Daoy (cell line): ENCODE measurements around the gene KCNN1. TPM values are rescaled to one million over a fixed set of nuclear protein-coding genes. Genes with fewer than 3 reads are reported as not detected.
"Not testable (repeated sequence)": the region's sequence is repeated elsewhere in the genome, so short reads cannot be mapped to it uniquely, and the experiment has no call there.

ENCODE experiments used
- DNase-seq: peaks from one replicate; pipeline ENCODE4 v3.0.0-alpha.2; 2015; ENCODE audit warnings: low read depth
- total RNA-seq: library from RNA; depleted of rRNA; stranded (reverse); fragments of >200 nt; shearing (Covaris generic); gene quantifications from 2 replicates; pipeline ENCODE4 v1.2.3, GENCODE V29; 2014

KCNN1 gene
- total RNA-seq, 1 experiment from 2014 or later: 0.06 TPM

DNA sequence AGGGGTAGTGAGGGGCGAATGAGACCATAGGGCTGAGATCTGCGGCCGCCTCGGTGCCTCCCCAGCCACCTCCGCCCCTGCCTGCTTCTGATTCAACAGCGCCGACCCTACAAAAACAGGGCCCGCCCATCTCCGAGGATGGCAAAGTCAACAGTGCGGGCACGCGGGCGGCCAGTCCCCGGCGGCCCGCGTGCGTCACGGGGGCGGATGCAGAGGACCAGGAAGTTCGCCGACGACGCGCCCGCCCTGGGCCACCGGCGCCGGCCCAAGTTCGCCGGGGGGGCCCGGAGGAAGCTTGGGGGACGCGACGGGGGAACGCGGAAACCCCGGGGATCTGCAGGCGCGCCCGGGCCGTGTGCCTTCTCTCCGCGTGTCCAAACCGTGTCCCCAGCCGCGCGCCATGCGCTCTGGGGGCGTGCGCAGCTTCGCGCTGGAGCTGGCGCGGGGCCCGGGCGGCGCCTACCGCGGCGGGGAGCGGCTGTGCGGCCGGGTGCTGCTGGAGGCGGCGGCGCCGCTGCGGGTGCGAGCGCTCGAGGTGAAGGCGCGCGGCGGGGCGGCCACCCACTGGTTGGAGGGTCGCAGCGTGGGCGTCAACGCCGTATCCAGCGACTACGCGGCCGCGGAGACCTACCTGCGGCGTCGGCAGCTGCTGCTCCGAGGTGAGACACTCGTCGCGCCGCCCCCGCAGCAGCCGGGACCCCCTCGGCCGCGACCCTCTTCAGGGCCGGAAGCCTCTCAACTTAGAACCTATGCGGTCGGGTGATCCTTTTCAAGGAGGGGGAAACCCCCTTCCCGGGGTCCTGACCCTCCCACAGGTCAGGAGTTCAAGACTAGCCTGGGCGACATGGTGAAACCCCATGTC, 34.2 kb downstream of the KCNN1 start:
- DNase-seq: peak; percentile 96

DNA sequence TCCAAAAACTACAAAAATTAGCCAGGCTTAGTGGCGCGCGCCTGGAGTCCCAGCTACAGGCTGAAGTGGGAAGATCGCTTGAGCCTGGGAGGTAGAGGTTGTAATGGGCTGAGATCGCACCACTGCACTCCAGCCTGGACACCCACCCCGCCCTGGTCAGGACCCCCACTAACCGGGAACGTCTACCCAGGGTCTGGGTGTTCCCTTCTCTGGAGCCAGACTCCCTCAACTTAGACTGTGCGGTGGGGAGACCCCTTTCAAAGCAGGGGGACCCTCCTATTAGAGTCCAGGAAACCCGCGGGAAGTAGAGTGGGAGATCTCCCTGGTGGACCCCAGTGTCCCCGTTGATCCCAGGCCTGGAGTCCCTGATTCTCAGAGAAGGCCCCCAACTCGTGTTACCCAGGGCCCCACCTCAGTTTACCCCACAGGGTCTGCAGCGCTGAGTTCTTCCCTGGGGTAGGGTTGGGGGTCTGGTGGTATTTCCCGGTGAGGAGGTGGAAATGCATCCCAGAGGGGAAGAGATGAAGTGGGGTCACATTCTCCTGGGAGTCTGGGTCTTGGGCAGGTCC, 35.0 kb downstream of the KCNN1 start:
- peak; percentile 38 for DNase-seq

DNA sequence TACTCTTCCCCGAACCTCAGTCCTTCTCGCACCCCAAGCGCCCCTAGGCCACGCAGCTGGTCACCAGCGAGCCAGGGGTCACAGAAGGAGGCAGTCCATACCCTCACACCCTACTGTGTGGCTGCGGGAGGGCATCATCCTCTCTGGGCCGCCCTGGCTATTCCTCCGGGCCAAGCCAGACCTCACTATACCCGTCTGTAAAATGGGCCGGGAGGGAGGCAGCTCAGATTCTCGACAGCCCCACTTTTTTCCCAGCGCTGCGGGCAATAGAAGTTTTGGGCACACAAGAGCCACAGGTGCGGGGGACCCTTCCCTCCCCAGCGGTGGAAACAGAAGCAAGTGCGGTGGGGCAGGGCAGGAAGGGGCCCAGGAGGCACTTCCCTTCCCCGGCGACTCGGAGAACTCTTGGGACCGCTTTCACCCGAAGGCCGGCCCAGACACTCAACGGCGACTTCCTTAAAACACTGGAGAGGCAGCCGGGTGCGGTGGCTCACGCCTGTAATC, 35.5 kb downstream of the KCNN1 start:
- no peak for DNase-seq

DNA sequence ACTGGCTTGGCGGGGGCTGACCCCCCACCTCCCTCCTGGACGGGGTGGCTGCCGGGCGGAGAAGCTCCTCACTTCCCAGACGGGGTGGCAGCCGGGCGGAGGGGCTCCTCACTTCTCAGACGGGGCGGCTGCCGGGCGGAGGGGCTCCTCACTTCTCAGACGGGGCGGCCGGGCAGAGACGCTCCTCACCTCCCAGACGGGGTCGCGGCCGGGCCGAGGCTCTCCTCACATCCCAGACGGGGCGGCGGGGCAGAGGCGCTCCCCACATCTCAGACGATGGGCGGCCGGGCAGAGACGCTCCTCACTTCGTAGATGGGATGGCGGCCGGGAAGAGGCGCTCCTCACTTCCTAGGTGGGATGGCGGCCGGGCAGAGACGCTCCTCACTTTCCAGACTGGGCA, 38.8 kb downstream of the KCNN1 start:
- DNase-seq: not testable (repeated sequence)

DNA sequence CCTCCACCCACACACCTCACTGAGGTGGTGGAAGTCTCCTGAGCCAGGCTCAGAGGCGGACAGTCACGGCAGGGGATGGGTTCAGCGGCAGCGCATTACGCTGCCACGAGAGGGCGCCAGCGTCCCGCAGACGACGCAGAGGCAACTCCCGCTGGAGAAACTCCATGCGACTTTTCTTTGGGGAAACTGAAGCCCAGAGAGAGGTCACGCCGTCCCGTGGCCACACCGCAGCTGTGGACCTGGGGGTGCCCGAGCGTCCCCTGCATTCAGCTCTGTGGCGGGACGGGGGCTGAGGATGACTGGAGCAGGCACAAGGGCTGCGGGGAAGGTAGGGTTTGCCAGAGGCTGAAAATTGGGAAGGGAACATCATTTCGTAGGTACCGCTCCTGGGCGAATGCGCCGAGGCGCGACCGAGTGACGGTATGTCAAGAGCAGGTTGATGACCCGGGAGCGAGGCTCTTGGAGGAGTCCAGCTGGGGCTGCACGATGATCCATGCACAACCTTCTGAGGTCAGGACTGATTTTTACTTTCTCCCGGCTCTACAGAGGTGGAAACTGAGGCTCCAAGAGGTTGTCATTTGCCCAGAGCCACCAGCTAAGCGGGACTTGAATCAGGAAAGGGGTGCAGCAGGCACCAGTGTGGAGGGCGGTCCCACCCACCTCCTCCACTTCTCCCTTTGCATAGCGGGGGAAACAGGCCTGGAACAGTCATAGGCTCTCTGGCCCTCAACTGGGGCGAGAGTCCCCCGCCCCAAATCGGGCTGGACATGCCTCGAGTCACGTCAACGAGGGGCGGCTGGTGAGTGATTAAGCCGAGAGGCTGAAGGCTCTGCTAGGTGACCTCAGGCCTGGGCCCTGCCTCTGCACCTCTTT, 40.4 kb downstream of the KCNN1 start:
- peak; percentile 88 for DNase-seq

DNA sequence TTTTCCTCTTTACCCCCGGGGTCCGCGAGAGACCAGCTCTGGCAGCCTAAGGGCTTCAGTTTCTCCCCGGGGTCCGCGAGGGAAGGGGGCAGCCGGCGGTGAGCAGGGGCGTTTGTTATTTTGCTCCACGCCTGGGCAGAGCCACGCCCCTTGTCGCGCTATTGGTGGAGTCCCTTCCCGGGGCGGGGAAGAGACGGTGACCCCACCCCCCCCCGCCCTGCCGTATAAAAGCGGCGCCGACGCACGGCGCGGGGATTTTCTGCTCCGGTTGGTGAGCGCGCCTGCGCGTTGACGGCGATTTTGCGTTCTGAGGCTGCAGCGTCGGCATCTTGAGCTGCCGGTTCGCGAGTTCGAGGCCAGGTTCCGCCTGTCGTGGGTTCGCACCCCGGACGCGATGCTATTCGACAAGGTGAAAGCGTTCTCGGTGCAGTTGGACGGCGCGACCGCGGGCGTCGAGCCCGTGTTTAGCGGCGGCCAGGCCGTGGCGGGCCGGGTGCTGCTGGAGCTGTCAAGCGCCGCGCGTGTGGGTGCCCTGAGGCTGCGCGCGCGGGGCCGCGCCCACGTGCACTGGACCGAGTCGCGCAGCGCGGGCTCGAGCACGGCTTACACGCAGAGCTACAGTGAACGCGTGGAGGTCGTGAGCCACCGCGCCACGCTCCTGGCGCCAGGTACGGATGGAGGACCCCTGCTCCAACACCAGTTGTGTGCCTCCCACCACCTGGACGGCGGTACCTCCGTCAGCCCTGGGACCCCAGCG, 41.2 kb downstream of the KCNN1 start, which contains the start of gene ARRDC2:
ARRDC2 (plus strand) TSS at position 254 of the 757 bp plus-strand sequence; CDS start at position 395, 141 bp downstream.
- peak; percentile 94 for DNase-seq

DNA sequence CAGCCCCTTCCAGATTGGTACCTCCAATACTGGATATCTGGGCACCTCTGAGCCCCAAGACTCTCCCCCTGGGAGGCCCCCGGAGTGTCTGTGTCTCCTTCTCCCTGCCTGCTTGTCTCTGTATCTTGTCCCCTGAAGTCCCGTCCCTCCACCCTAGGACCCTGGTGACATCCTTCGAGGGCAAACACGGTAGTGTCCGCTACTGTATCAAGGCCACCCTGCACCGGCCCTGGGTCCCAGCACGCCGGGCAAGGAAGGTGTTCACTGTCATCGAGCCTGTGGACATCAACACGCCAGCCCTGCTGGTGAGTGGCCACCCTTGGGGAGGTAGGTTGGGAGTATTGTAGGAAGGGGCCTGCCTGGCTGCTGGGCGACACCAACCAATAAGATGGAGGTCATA, 41.9 kb downstream of the KCNN1 start:
- no peak for DNase-seq

DNA sequence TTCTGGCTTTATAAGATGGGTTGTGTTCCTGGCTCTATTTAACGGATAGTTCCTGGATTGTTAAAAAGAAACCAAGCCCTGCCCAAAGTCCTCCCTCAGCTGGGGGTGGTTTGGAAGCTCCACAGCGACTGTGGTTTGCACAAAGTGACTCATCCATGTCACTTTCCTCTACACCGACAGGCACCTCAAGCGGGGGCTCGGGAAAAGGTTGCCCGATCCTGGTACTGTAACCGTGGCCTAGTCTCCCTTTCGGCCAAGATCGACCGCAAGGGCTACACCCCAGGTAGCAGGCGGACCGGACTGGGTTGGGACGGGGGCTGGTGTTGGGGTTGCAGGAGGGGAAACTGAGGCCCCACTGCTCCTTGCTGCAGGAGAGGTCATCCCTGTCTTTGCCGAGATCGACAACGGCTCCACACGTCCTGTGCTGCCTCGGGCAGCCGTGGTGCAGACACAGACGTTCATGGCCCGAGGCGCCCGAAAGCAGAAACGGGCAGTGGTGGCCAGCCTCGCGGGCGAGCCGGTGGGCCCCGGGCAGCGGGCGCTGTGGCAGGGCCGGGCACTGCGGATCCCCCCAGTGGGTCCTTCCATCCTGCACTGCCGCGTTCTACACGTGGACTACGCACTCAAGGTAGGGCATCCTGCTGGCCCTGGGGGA, 42.6 kb downstream of the KCNN1 start:
- DNase-seq: peak; percentile 83

DNA sequence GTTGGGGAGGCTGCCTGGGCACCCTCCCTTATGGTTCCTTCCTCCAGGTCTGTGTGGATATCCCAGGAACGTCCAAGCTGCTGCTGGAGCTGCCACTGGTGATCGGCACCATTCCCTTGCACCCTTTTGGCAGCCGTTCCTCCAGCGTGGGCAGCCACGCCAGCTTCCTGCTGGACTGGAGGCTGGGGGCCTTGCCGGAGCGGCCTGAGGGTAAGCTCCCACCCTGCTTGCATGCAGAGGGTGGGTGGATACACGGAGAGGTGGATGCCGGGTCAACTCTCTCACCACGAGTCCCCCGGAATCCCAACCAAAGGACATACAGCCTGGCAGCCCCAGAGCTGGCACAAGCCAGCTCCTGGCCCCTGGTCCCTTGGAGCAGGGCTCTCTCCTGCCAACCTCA, 43.2 kb downstream of the KCNN1 start:
- no peak for DNase-seq

DNA sequence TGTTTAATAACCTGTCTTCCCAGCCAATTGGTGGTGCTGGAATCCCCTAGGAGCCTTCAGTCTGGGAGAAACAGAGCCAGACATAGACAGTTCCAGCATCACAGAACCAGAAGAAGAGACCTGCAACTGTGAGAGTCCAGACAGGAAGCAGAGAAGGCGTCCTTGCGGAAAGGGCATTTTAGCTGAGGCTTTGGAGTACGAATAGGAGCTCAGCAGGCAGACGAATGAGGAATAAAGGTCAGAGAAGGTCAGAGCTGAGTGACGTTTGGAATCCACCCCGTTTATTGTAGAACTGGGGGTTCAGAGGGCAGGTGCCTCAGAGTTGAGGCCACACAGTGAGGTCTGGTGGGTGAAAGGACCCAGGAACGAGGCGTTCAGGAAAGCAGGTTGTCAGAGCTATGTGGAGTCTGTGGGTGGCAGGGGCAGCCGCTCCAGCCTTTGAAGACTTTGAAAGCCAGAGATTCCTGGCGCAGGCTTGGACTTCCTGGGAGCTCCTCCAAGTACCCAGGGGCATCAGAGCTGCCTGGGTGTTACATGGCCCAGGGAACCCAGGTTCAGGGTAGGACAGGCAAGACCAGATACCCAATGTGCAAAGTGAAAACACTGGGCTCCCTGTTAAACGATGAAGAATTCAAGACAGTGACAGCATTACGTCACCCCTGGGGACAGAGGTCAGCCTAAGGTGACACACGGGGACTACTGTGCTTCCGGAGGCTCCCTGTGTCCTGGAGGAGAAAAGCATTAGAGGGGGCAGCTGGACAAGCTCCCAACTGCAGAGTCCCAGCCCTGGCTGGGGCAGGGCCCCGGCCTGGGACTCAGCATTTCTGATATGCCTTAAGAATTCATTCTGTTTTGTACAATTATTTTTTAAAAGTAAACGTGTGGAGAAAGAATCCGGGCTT, 46.6 kb downstream of the KCNN1 start:
- DNase-seq: no peak

DNA sequence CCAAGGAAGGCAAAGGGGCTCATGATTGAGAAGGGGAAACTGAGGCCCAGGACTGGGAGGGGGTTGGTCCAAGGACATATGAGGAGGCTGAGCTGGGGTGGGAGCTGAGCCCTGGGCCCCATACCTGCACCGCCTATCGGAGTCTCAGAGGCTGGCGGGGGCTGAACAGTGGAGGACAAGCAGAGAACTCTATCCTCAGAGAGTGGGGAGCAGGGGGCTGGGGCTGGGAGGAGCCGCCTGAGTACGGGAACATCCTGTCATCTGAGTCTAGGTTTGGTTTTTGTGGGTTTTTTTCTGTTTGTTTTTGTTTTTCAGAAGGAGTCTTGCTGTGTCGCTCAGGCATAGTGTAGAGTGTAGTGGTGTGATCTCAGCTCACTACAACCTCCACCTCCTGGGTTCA, 47.3 kb downstream of the KCNN1 start:
- no peak for DNase-seq

DNA sequence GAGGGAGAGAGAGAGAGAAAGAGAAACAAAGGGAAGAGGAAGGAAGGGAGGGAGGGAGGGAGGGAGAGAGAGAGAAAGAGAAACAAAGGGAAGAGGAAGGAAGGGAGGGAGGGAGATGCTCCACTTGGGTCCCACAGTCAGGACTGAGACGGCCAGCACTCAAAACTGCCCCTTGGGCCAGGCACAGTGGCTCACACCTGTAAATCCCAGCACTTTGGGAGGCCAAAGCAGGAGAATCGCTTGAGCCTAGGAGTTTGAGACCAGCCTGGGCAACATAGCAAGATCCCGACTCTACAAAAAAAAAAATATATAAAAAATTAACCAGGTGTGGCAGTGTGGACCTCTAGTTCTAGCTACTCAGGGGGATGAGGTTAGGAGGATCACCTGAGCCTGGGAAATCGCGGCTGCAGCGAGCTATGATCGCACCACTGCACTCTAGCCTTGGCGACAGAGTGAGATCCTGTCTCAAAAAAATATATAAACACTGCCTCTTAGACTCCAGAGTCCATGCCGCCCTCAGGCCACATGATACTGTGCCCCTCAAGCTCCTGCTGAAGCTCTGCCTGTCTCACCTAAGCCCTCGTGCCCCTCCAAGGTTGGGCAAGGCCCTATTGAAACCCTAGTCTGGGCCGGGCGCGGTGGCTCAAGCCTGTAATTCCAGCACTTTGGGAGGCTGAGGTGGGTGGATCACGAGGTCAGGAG, 49.5 kb downstream of the KCNN1 start:
- DNase-seq: no peak

DNA sequence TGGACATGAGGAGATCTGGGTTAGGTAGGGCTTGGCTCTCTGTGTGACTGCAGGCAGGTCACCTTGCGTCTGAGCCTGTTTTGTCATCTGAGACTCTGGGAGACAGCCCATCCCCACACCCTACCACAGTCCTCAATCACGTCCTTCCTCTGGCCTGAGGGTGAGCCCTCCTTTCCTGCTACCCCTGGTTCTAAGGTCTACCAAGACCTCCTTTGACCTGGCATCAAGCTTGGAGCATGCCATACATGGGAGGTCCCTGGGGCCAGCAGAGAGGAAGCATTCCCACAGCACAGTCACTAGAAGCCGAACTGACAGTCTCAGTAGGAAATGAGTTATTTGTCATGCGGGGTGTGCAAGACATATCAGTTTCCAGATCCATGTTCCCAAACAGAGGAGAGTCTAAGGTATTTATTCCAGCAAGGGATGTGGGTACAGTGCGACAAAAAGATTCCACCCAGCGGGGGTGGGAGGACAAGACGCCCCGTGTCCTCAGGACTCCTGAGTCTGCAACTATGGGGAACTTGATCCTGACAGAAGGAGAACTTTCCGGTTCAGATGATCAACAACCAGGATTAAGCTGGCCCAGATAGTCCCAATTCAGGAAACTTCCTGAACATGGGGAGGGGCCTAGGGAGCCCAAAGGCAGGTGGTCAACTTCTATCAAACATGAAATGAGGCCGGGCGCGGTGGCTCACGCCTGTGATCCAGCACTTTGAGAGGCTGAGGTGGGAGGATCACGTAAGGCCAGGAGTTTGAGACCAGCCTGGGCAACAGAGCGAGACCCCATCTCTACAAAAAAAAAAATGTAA, 50.6 kb downstream of the KCNN1 start:
- DNase-seq: peak; percentile 43

DNA sequence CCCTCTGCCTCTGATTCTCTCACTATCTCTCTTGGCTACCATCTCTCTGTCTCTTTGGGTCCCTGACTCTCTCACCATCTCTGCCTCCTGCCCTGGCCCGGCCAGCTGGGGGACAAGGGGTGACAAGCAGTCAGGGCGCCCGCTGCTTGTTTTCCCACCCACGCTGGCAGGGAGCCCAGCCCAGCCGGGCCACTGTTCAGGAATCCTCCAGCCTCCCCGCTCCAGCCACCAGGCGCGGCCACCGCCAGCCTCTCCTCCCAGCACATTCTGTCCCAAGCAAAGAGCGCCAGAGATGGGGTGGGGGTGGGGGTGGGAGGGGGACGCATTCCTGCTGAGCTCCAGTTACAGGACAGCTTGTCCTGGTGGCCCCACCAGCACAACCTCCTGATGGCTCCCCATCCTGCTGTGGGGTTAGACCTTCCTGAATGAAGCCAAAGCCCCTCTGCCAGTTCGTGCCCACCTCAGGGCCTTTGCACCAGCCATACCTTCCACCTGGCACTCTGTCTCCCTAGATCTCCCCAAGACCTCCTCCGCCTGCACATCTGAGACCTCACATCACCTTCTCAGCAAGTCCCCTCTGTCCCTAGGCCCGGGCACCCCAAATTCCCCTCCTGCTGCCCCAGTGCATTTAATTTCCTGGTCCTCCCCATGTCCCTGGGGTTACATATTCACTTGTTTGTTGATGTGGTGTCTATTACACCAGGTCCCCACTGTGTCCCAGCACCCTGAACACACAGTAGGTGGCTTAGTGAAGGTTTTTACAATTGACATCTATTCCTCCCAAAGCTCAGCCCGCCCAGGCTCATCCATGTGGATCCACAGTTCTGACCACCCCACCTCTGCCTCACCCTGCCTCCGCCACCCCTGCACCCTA, 53.5 kb downstream of the KCNN1 start:
- DNase-seq: peak; percentile 60

DNA sequence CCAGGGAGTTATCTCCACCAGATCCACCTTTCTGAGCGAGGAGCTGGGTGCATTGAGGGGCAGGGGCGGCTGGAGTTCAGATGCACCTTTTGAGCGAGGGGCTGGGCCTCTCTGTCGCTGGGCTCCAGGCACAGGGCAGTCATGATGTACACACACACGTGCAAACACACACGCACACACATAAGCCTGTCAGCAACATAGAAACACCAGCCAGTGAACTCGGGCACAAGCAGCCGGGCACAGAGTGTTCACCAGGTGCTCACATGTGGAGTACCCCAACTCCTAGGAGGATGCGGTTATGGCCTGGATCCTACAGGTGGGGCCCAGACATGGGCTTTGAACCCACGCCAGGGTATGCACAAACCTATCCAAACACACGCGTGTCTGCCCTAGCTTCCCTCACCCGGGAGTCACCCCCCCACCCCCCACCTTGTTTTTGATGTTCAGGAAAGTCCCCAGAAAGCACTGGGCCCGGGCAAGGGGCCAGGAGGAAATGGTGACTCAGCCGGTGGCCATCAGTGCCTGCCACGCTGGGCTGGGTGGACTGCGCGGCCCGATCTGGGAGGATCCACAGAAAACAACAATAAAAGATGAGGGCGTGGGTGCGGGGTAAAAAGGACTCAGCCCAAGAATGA, 54.3 kb downstream of the KCNN1 start:
- peak; percentile 92 for DNase-seq

DNA sequence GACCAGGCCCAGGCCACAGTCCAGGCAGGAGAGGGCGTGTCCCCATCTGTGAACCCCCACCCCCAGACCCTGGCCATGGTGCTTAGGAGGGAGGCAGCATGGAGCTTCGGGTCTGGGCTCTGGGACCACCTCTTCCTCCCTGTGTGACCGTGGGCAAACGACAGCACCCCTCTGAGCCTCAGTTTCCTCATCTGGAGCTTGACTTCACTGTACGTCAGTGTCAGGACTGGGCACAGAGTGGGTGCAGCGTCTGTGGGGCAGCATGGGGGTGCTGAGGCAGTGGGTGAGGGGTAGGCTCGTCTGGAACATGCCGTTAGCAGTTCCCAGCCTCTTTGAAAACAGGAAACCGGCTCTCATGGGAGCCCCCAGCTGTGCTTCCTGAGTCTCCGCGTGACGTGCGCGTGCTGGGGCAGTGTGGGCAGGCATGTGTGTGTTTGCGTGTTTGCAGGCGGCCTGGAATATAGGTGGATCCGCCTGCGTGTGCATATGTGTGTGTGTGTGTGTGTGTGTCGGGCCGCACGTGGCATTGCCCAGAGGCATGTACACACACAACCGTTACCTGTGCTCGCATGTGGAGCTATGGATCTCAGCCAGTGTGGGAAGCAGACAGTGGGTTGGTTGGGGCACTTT, 56.8 kb downstream of the KCNN1 start:
- peak; percentile 82 for DNase-seq
